Stimulated activated effector memory CD8-positive, alpha-beta T cell treated with anti-CD3 and anti-CD28 coated beads, Interleukin-12 subunit alpha, Interleukin-12 subunit beta, amount 100 ng/mL, for 72 hours (primary cell): ENCODE data around the gene NAA35.
"Not testable (repeated sequence)": the region's sequence is repeated elsewhere in the genome, so short reads cannot be mapped to it uniquely, and the experiment has no call there.

Experiments used
- ATAC-seq: fragments of 150-1000 bp; cut with Tn5 transposase; 2 replicates; pipeline ENCODE4 v1.10.0; 2021
- DNase-seq, 2 donors: peaks; one replicate each; pipeline ENCODE4 v3.0.0; 2021 to 2022; ENCODE audit warnings: low spot score in 2 of 2
- H3K27ac Mint-ChIP-seq: one replicate; pipeline ENCODE4 v1.8.0; 2022; ENCODE audit warnings: mild to moderate bottlenecking, mixed read lengths
- H3K36me3 Mint-ChIP-seq: one replicate; pipeline ENCODE4 v1.8.0; 2022; ENCODE audit warnings: mild to moderate bottlenecking, mixed read lengths
- H3K4me1 Mint-ChIP-seq: one replicate; pipeline ENCODE4 v1.8.0; 2022; ENCODE audit warnings: mixed read lengths
- H3K4me3 Mint-ChIP-seq: one replicate; pipeline ENCODE4 v1.8.0; 2022; ENCODE audit warnings: mild to moderate bottlenecking, mixed read lengths
- H3K9me3 Mint-ChIP-seq: one replicate; pipeline ENCODE4 v1.8.0; 2022; ENCODE audit warnings: mixed read lengths

NAA35 gene

DNA sequence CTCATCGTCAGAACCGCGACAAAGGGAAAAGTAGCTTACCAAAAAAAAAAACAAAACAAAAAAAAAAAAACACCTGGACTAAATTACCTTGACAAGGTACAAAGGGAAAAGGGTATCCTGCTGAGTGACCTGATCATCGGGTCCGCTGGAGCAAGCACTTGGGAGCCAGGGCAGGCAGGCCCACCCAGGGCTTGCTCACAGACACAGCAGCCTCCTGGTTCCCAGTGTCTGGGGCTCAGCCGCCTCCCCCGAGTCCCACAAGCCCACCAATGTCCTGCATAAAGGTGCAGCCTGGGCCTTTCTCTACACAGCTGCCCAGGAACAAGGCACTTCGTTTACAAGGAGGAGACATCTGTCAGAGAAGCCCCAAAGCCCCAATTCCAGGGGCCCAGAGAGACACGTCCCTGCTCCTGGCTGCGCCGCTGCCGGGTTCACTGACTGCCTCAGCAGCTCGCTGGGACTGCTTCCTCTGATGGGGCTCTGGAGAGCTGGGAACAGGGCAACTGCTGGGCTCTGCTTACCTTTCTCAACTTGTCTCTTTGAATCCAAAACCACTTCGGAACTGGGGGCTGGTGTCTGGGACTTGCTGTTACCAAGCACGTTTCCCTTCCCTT is 95.0 kb downstream of the NAA35 start:
- H3K9me3 Mint-ChIP-seq: no peaks in the 10 kb centered on the region
- ATAC-seq: no peak

DNA sequence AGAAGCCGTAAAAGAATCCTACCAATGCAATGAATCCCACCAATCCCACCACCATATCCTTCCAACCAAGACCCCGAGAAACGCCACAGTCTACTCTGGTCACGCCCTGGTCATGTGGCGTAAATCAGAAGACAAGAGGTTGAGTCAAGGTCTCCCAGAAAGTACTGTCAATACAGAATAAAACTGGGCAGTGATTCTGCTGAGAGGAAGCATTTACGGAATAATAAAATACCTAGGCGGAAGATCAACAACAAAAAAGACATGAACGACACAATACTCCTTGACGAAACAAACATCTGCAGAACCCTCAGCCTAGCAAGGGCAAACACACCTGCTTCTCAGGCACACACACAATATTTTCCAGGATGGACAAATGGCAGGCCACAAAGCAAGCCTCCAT is 95.6 kb downstream of the NAA35 start:
- DNase-seq (no peak), ATAC-seq (no peak)
- H3K4me3 Mint-ChIP-seq: no peak overlapping the region
- no peaks in the 10 kb centered on the region for H3K4me1 Mint-ChIP-seq
- H3K9me3 Mint-ChIP-seq: no peaks in the 10 kb centered on the region
- H3K27ac Mint-ChIP-seq: no peak overlapping the region
- peaks cover 8% of the 10 kb centered on the region for H3K36me3 Mint-ChIP-seq

More for the DNA sequence above, 95.0 kb downstream of the NAA35 start:
- Mint-ChIP-seq H3K4me3 (no peak overlapping the region), H3K27ac (no peak overlapping the region), H3K4me1 (no peaks in the 10 kb centered on the region), H3K36me3 (peaks cover 9% of the 10 kb centered on the region)
- DNase-seq: no peak

GRCh38 chr9:86039991-86040860 is 99.3 kb downstream of the NAA35 start:
- ATAC-seq (no peak), DNase-seq (no peak)
- Mint-ChIP-seq H3K27ac (no peak overlapping the region), H3K4me3 (no peak overlapping the region), H3K36me3 (no peaks in the 10 kb centered on the region), H3K4me1 (no peaks in the 10 kb centered on the region), H3K9me3 (no peaks in the 10 kb centered on the region)

- Mint-ChIP-seq H3K9me3 (no peaks in the 10 kb centered on the region), H3K4me1 (no peaks in the 10 kb centered on the region), H3K4me3 (no peak overlapping the region), H3K27ac (no peak overlapping the region), H3K36me3 (no peaks in the 10 kb centered on the region)
- no peak for DNase-seq
- no peak for ATAC-seq
Measured at GRCh38 chr9:86040861-86041155, 99.9 kb downstream of the NAA35 start.

DNA sequence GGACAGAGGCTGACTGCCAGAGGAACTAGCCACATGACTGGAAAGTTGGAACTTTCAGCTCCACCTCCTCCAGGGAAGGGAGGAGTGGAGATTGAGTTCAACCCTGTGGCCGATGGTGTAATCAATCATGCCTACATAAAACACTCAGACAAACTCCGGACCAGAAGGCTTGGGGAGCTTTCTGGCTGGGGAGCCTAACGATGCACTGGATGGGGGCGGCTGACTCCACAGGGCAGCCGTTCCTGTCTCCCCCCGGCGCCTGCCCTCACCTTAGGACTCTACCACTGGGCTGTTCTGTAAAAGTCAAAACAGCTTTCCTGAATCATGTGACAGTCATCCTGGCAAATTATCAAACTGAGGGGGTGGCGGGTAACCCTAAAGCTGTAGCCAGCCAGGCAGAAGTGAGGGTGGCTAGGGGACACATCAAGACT is 100.4 kb downstream of the NAA35 start:
- H3K27ac Mint-ChIP-seq: no peak overlapping the region
- ATAC-seq (no peak), DNase-seq (no peak)
- no peaks in the 10 kb centered on the region for H3K4me1 Mint-ChIP-seq
- no peaks in the 10 kb centered on the region for H3K36me3 Mint-ChIP-seq
- H3K9me3 Mint-ChIP-seq: no peaks in the 10 kb centered on the region
- H3K4me3 Mint-ChIP-seq: no peak overlapping the region

- Mint-ChIP-seq H3K4me3 (no peak overlapping the region), H3K9me3 (no peaks in the 10 kb centered on the region), H3K27ac (no peak overlapping the region), H3K36me3 (no peaks in the 10 kb centered on the region), H3K4me1 (no peaks in the 10 kb centered on the region)
- DNase-seq: no peak
- ATAC-seq: no peak
Measured at GRCh38 chr9:86042199-86042978, 101.4 kb downstream of the NAA35 start.

DNA sequence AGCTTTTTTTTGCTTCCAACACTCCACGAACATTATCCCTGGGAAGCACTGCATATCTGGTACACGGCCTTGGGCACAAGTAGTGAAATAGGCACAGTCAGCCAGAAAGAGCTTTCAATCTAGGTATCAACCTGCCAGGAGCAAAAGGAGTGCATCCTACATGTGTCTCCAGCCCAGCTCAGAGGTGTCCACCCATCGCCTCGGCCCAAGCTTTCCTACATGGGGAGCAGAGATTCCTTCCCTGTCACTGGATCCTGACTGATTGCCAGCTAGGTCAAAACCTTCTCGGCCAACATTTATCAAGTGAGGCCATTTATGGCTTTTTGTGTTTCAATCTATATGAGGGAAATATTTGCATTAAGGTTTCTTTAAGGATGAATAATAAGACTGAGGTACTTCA is 102.6 kb downstream of the NAA35 start:
- ATAC-seq (no peak), DNase-seq (no peak)
- H3K4me1 Mint-ChIP-seq: no peaks in the 10 kb centered on the region
- H3K36me3 Mint-ChIP-seq: no peaks in the 10 kb centered on the region
- H3K27ac Mint-ChIP-seq: no peak overlapping the region
- H3K9me3 Mint-ChIP-seq: no peaks in the 10 kb centered on the region
- no peak overlapping the region for H3K4me3 Mint-ChIP-seq

DNA sequence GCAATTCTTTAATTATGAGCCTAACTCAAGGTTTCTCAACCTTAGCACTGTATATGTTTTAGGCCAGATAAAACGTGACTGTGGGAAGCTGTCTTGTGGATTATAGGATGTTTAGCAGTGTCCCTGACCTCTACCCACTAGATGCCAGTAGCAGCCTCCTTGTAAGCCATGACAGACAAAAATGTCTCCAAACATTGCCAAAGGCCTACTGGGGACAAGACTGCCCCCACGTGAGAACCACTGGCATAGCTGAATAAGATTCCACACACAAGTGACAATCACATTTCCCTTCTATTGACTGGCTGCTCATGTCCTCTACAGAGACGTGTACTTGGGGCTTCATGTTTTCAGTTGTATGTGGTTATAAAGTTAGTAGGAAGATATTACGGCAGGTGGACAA is 103.1 kb downstream of the NAA35 start:
- Mint-ChIP-seq H3K9me3 (no peaks in the 10 kb centered on the region), H3K4me1 (no peaks in the 10 kb centered on the region), H3K4me3 (no peak overlapping the region), H3K36me3 (no peaks in the 10 kb centered on the region), H3K27ac (no peak overlapping the region)
- DNase-seq (no peak), ATAC-seq (no peak)

- Mint-ChIP-seq H3K4me1 (no peaks in the 10 kb centered on the region), H3K4me3 (no peak overlapping the region), H3K9me3 (no peaks in the 10 kb centered on the region), H3K36me3 (no peaks in the 10 kb centered on the region), H3K27ac (no peak overlapping the region)
- no peak for DNase-seq
- ATAC-seq: no peak
Measured at GRCh38 chr9:86045654-86046053, 104.7 kb downstream of the NAA35 start.

- Mint-ChIP-seq H3K4me3 (no peak overlapping the region), H3K4me1 (no peaks in the 10 kb centered on the region), H3K36me3 (no peaks in the 10 kb centered on the region), H3K9me3 (no peaks in the 10 kb centered on the region), H3K27ac (no peak overlapping the region)
- DNase-seq (no peak), ATAC-seq (no peak)
Measured at GRCh38 chr9:86046071-86046636, 105.2 kb downstream of the NAA35 start.

- no peaks in the 10 kb centered on the region for H3K9me3 Mint-ChIP-seq
- no peak for DNase-seq
- H3K27ac Mint-ChIP-seq: no peak overlapping the region
- no peak for ATAC-seq
- H3K4me3 Mint-ChIP-seq: no peak overlapping the region
- no peaks in the 10 kb centered on the region for H3K4me1 Mint-ChIP-seq
- H3K36me3 Mint-ChIP-seq: no peaks in the 10 kb centered on the region
Measured at GRCh38 chr9:86046930-86047341, 106.0 kb downstream of the NAA35 start.

DNA sequence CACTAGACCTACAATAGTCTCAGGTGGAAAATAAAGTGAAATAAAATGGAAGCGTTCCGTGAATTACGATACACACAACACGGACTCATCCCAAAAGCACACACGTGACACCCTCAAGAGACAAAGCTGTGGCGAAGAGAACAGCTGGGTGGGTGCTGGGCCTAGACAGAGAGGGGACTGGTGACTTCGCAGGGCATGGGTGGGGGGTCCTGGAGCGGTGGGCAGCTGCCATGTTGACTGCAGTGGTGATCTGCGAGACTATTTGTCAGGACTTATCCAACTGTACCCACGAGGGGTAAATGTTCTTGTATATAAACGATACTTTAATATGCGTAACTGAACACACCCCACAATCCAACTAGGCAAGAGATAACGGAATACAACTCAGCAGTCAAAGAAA is 106.4 kb downstream of the NAA35 start:
- no peak overlapping the region for H3K4me3 Mint-ChIP-seq

DNA sequence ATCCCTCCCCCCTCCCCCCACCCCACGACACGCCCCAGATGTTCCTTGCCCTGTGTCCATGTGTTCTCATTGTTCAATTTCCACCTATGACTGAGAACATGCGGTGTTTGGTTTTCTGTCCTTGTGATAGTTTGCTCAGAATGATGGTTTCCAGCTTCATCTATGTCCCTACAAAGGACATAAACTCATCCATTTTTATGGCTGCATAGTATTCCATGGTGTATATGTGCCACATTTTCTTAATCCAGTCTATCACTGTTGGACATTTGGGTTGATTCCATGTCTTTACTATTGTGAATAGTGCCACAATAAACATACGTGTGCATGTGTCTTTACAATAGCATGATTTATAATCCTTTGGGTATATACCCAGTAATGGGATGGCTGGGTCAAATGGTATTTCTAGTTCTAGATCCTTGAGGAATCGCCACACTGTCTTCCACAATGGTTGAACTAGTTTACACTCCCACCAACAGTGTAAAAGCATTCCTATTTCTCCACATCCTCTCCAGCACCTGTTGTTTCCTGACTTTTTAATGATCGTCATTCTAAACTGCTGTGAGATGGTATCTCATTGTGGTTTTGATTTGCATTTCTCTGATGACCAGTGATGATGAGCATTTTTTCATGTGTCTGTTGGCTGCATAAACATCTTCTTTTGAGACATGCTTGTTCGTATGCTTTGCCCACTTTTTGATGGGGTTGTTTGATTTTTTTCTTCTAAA is 107.2 kb downstream of the NAA35 start:
- H3K9me3 Mint-ChIP-seq, ATAC-seq, H3K4me1 Mint-ChIP-seq, DNase-seq, H3K27ac Mint-ChIP-seq, H3K4me3 Mint-ChIP-seq, H3K36me3 Mint-ChIP-seq: not testable (repeated sequence)

More for the DNA sequence above, 106.4 kb downstream of the NAA35 start:
- Mint-ChIP-seq H3K4me1 (no peaks in the 10 kb centered on the region), H3K9me3 (no peaks in the 10 kb centered on the region), H3K36me3 (no peaks in the 10 kb centered on the region), H3K27ac (no peak overlapping the region)
- ATAC-seq: no peak
- DNase-seq: no peak

DNA sequence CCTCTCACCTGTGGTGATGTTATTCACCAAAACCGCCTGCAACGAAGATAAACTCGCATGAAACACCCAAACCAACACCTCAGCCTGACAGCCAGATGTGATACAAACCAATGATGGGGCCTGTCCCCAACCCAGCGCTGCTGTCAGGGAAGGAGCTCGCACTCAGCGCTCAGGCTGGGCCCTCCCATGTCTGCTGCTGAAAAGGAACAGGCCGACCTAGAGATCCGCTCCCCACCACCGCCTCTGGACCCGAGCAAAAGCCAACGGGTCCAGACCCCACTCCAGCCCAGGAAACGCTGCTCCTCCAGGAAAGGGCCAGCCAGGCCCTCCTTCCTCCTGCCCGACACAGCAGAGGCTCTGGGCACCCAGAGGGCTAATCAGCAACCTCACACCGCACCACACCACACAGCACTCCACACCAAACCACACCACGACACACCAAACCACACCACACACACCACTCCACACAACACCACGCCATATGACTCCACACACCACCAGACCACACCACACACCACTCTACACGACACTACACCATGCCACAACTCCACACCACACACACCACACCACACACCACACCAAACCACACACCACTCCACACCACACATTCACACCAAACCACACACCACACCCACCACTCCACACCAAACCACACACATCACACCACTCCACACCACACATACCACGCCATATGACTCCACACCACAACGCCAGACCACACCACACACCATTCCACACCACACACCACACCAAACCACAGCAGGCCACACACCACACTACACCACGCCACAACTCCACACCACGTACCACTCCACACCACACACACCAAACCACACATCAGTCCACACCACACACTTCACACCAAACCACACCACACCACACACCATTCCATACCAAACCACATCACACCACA is 111.9 kb downstream of the NAA35 start:
- no peak for ATAC-seq
- H3K9me3 Mint-ChIP-seq: no peaks in the 10 kb centered on the region
- no peak overlapping the region for H3K4me3 Mint-ChIP-seq
- H3K4me1 Mint-ChIP-seq: no peaks in the 10 kb centered on the region
- DNase-seq: no peak
- H3K27ac Mint-ChIP-seq: no peak overlapping the region
- H3K36me3 Mint-ChIP-seq: no peaks in the 10 kb centered on the region
